ENCODE data around the gene FLYWCH2.

FLYWCH2 gene

DNA sequence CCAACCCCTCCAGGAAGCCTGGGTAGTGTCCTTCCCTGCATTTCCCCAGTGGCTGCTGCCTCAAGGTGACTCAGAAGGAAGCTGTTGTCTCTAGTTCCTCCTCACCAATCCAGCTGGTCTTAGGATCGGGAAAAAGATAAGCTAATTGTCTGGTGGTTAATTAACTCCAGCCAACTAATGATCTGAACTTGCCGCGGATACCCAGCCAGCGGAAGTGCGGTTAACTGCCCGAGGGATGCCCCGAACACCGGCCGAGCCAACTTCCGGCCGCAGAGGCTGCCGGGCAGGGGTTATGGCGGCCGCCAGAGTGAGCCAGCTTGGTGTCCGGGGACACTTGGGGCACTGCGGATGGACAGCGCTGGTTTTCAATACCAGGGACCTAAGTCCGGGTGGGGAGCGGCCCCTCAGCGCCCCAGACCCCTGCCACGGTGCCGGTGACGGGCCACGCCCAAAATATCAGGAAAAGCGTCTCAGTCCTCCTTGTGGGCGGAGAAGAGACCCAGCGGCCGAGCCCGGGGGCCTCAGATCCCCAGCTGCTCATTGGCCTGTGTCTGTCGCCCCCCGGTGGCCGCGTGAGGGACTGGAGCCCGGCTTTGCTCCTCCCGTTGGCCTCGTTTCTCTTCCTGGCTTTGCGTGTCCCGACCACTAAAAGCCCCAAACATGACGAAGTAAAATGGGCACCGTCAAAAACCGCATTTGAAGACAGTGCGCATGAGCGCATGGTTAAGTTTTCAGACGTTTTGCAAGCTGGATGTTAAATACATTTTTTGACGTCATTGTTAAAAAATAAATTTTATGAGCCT, 14.8 kb upstream of the FLYWCH2 start (continued):
- TF ChIP-seq ZNF785 (tag by site-specific recombination; IDR thresholded peaks at IDR 0.05) (no peak), ZNF707 (tag by site-specific recombination; IDR thresholded peaks at IDR 0.05) (no peak), ZNF561 (tag by site-specific recombination; IDR thresholded peaks at IDR 0.05; ENCODE audit: borderline replicate concordance) (peak; percentile 80; the same call in 1 of the 2 replicates), ZNF114 (tag by site-specific recombination; IDR thresholded peaks at IDR 0.05) (no peak), ZNF639 (tag by site-specific recombination; IDR thresholded peaks at IDR 0.05) (peak; percentile 81), OSR2 (tag by site-specific recombination; IDR thresholded peaks at IDR 0.05) (no peak), BCL6B (tag by site-specific recombination; IDR thresholded peaks at IDR 0.05) (no peak), ZNF692 (tag by site-specific recombination; IDR thresholded peaks at IDR 0.05) (peak; percentile 76; the same call in 1 of the 2 replicates), ZBTB48 (tag by site-specific recombination; IDR thresholded peaks at IDR 0.05) (peak; percentile 50; the same call in 1 of the 2 replicates), ZBTB7A (tag by site-specific recombination; IDR thresholded peaks at IDR 0.05; ENCODE audit: low read depth) (peak; percentile 74; the same call in 1 of the 2 replicates), ZNF157 (tag by site-specific recombination; IDR thresholded peaks at IDR 0.05) (no peak), HOXD13 (CRISPR knock-in tag; IDR thresholded peaks at IDR 0.05; ENCODE audit: borderline replicate concordance) (no peak), RBAK (tag by site-specific recombination; IDR thresholded peaks at IDR 0.05) (no peak), ZNF629 (tag by site-specific recombination; IDR thresholded peaks at IDR 0.05) (peak; percentile 80)
- TF ChIP-seq, protein P1, sequence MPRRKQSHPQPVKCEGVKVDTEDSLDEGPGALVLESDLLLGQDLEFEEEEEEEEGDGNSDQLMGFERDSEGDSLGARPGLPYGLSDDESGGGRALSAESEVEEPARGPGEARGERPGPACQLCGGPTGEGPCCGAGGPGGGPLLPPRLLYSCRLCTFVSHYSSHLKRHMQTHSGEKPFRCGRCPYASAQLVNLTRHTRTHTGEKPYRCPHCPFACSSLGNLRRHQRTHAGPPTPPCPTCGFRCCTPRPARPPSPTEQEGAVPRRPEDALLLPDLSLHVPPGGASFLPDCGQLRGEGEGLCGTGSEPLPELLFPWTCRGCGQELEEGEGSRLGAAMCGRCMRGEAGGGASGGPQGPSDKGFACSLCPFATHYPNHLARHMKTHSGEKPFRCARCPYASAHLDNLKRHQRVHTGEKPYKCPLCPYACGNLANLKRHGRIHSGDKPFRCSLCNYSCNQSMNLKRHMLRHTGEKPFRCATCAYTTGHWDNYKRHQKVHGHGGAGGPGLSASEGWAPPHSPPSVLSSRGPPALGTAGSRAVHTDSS (tag by site-specific recombination; IDR thresholded peaks at IDR 0.05): no peak; the same call in 1 of the 2 replicates

- TF ChIP-seq, protein P2, sequence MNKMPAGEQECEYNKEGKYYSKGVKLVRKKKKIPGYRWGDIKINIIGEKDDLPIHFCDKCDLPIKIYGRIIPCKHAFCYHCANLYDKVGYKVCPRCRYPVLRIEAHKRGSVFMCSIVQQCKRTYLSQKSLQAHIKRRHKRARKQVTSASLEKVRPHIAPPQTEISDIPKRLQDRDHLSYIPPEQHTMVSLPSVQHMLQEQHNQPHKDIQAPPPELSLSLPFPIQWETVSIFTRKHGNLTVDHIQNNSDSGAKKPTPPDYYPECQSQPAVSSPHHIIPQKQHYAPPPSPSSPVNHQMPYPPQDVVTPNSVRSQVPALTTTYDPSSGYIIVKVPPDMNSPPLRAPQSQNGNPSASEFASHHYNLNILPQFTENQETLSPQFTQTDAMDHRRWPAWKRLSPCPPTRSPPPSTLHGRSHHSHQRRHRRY (tag by site-specific recombination; IDR thresholded peaks at IDR 0.05): no peak
- no peak for TF ChIP-seq ZEB2 (tag by site-specific recombination; IDR thresholded peaks at IDR 0.05)
- no peak for TF ChIP-seq ZNF549 (tag by site-specific recombination; IDR thresholded peaks at IDR 0.05)
- TF ChIP-seq ZNF121 (tag by site-specific recombination; IDR thresholded peaks at IDR 0.05): no peak
- no peak for TF ChIP-seq ZNF629 (tag by site-specific recombination; IDR thresholded peaks at IDR 0.05)
- no peak for TF ChIP-seq OVOL3 (tag by site-specific recombination; IDR thresholded peaks at IDR 0.05)
- no peak for TF ChIP-seq BCL11B (tag by site-specific recombination; IDR thresholded peaks at IDR 0.05; ENCODE audit: low read depth)
- no peak for TF ChIP-seq ZNF747 (tag by site-specific recombination; IDR thresholded peaks at IDR 0.05)
- TF ChIP-seq ZNF16 (tag by site-specific recombination; IDR thresholded peaks at IDR 0.05; ENCODE audit: low read depth): no peak
- no peak for TF ChIP-seq ZNF664 (tag by site-specific recombination; IDR thresholded peaks at IDR 0.05)
- no peak for TF ChIP-seq ZNF670 (tag by site-specific recombination; IDR thresholded peaks at IDR 0.05; ENCODE audit: low read depth)
- TF ChIP-seq ZNF138 (tag by site-specific recombination; IDR thresholded peaks at IDR 0.05; ENCODE audit: borderline replicate concordance): no peak
- H3K27ac ChIP-seq (ENCODE audit: extremely low read depth, low read depth, low read length): no peak overlapping the region
- no peaks in the 10 kb centered on the region; the same call in 1 of the 2 replicates for H3K4me1 ChIP-seq (ENCODE audit: control insufficient read depth, insufficient read depth, low read length)
- H3K9me3 ChIP-seq (ENCODE audit: control insufficient read depth, insufficient read depth, low read depth, low read length): no peaks in the 10 kb centered on the region
- CTCF ChIA-PET: interaction anchor here (0.6 to 4.4 kb wide), 10 partner anchors 13 to 91 kb away, joined by 3 to 31 read pairs (median 6); no protein-coding TSS in a partner anchor
- H3K4me3 ChIP-seq (ENCODE audit: low read depth, low read length): no peak overlapping the region
- POLR2A ChIA-PET: interaction anchor here (1.7 to 2.2 kb wide), 2 partner anchors 11 to 33 kb away, joined by 6 to 12 read pairs; partner anchors contain the start of gene FLYWCH2
- H3K36me3 ChIP-seq (ENCODE audit: control insufficient read depth in 2 of 2, insufficient read depth in 1 of 2, low read length in 2 of 2): no peaks in the 10 kb centered on the region
Measured at GRCh38 chr16:2871926-2872325, 11.1 kb upstream of the FLYWCH2 start.

Data from HEK293 (cell line).